GM20431 (cell line): ENCODE measurements around the gene YLPM1.
"Not testable (repeated sequence)": the region's sequence is repeated elsewhere in the genome, so short reads cannot be mapped to it uniquely, and the experiment has no call there.

ENCODE experiments used
- in situ Hi-C: fragments of 300-500 bp; cut with MseI, MboI; formaldehyde crosslinking; loops from one replicate; pipeline ENCODE4 v1.15.0; 2020; ENCODE audit warnings: low sequenced_read_pairs; ENCODE audit not compliant: unreplicated experiment

The YLPM1 gene

GRCh38 chr14:74762917-74763802 is at the start of gene YLPM1:
TSS of gene YLPM1 (plus strand) at chr14:74763316. CDS start at chr14:74763490, 174 bp downstream.
- in situ Hi-C loops, result no loop called here

- in situ Hi-C loops, result no loop called here
Measured at GRCh38 chr14:74713395-74713735, 49.8 kb upstream of the YLPM1 start.

- in situ Hi-C loops, result no loop called here
Measured at GRCh38 chr14:74720526-74720925, 42.6 kb upstream of the YLPM1 start.

GRCh38 chr14:74723134-74723533 is 40.0 kb upstream of the YLPM1 start:
- in situ Hi-C loops, result no loop called here

- in situ Hi-C loops, result no loop called here
Measured at GRCh38 chr14:74732387-74732786, 30.7 kb upstream of the YLPM1 start.

- in situ Hi-C loops, result no loop called here
Measured at GRCh38 chr14:74733221-74733620, 29.9 kb upstream of the YLPM1 start.

- in situ Hi-C loops, result no loop called here
Measured at GRCh38 chr14:74735125-74735524, 28.0 kb upstream of the YLPM1 start.

- in situ Hi-C loops, result no loop called here
Measured at GRCh38 chr14:74737753-74738325, 25.3 kb upstream of the YLPM1 start.

- in situ Hi-C loops, result no loop called here
Measured at GRCh38 chr14:74739293-74740030, 23.7 kb upstream of the YLPM1 start.

- in situ Hi-C loops, result no loop called here
Measured at GRCh38 chr14:74747237-74747636, 15.9 kb upstream of the YLPM1 start.

GRCh38 chr14:74754157-74754556 is 9.0 kb upstream of the YLPM1 start:
- in situ Hi-C loops, result no loop called here

GRCh38 chr14:74754899-74755298 is 8.2 kb upstream of the YLPM1 start:
- in situ Hi-C loops, result no loop called here

- in situ Hi-C loops, result no loop called here
Measured at GRCh38 chr14:74756326-74756725, 6.8 kb upstream of the YLPM1 start.

- in situ Hi-C loops, result not testable (repeated sequence)
Measured at GRCh38 chr14:74758505-74758904, 4.6 kb upstream of the YLPM1 start.

- in situ Hi-C loops, result no loop called here
Measured at GRCh38 chr14:74763803-74764531, 851 bp downstream of the YLPM1 start.

- in situ Hi-C loops, result no loop called here
Measured at GRCh38 chr14:74765721-74766120, 2.6 kb downstream of the YLPM1 start.

- in situ Hi-C loops, result no loop called here
Measured at GRCh38 chr14:74771399-74771798, 8.3 kb downstream of the YLPM1 start.

GRCh38 chr14:74784634-74785033 is 21.5 kb downstream of the YLPM1 start:
- in situ Hi-C loops, result no loop called here

- in situ Hi-C loops, result no loop called here
Measured at GRCh38 chr14:74785056-74785613, 22.0 kb downstream of the YLPM1 start.

GRCh38 chr14:74786796-74787315 is 23.7 kb downstream of the YLPM1 start:
- in situ Hi-C loops, result no loop called here
